GM21447 (cell line): Measurements from ENCODE around the gene TMEM17.
A peak's percentile ranks its signal among the peaks of the same experiment; 100 is the strongest.
"Not testable (repeated sequence)": the region's sequence is repeated elsewhere in the genome, so short reads cannot be mapped to it uniquely, and the experiment has no call there.

Experiments used
- ATAC-seq: cut with Tn5 transposase; IDR thresholded peaks from one replicate; pipeline ENCODE4 v1.9.1; 2021; ENCODE audit not compliant: unreplicated experiment

TMEM17 gene, protein sequence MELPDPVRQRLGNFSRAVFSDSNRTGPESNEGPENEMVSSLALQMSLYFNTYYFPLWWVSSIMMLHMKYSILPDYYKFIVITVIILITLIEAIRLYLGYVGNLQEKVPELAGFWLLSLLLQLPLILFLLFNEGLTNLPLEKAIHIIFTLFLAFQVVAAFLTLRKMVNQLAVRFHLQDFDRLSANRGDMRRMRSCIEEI

DNA sequence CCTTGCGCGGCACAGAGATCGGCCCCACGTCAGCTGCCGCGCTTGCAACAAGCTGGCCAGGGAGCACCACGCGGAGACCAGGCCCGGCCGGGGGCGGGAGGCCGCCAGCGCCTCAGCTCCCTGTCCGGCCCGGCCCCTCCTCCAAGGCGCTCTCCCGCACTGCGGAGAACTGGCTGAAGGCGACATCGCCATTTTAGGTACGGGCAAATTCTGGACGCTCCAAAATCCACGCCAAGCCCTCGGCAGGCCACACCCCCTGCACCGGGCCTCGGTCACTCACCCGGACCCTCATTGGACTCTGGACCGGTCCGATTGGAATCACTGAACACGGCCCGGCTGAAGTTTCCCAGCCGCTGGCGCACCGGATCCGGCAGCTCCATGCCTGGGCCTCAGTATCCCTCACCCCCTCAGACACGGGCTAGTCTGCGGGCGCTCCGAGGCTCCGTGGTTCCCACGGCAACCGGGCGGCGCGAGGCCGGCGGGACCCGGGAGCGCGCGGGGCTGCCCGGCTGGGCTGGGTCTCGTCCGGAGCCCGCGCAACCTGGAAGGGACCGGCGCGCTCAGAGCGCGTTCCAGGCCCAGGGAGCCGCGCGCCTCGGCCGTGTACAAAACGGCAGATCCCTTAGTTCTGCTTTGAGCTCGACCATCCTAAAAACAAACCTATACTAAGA is at the start of gene TMEM17:
Gene TMEM17, minus strand, starts transcription at position 446 of the 671 bp plus-strand sequence. Its CDS starts 66 bp downstream, at position 380.
- peak; percentile 75 for ATAC-seq

DNA sequence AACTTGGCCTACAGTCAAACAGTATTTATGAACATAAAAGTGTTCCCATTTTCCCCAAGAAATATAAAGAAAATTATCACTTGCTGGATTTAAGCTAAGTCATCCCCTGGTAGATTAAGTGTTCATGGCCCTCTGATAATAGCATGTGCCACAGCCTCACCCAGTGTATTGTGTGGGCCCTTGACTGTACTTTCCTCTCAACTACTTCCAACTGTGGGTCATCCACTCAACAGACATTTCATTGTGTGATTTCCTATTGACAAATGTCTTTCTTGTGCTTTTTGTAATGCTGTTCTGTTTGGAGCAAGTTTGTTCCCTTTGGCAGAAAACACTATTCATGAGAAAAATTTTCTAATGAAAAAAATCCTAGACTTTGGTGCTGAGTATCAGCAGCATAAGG is 48.4 kb upstream of the TMEM17 start:
- ATAC-seq = no peak

DNA sequence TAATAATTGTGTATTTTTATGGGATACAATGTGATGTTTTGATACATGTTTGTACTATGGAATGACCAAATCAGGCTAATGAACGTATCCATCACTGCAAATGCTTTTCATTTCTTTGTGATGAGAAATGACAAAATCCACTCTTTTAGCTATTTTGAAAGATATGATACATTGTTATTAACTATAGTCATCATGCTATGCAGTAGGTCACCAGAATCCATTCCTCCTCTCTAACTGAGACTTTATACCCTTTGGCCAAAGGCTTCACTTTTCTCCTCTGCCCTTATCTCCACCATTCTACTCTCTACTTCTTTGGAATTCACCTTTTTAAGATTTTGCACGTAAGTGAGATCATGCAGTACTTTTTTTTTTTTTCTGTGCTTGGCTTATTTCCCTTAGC is 44.5 kb upstream of the TMEM17 start:
- ATAC-seq = no peak

DNA sequence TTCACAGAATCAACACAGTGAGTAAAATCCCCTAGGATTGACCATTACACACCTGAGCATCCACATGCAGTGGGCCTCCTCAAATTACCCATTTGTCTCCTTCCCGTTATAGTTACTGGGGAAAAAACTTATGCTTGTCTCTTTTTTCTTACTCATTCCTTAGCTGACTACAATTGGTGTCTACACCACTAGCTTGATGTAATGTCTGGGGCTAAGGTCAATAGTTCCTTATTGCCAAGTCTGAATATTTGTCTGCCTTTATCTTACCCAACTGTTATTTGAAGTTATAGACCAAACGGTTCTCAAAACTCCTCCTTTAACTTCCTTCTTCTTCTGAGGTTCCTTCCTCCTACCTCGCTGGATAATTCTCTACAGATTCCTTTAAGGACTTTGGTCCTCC is 41.9 kb upstream of the TMEM17 start:
- ATAC-seq = no peak

DNA sequence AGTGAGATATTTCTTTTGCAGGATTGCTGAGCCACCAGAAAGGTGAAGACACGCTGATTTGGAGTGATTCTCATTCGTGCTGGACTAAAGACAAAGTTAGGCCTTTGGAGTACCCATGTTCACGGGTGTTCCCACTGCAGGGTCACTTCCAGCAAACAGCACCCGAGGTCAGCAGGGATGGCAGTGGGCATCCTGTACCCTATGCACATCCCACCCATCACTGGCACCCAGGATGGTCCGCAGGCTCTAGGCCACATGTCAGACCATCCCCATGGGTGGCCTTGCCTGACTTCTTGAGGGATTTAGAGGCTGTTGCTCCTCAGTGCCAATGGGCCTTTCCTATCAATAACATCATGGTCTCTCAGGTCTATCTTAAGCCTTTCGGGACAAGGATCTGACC is 39.3 kb upstream of the TMEM17 start:
- ATAC-seq = no peak

DNA sequence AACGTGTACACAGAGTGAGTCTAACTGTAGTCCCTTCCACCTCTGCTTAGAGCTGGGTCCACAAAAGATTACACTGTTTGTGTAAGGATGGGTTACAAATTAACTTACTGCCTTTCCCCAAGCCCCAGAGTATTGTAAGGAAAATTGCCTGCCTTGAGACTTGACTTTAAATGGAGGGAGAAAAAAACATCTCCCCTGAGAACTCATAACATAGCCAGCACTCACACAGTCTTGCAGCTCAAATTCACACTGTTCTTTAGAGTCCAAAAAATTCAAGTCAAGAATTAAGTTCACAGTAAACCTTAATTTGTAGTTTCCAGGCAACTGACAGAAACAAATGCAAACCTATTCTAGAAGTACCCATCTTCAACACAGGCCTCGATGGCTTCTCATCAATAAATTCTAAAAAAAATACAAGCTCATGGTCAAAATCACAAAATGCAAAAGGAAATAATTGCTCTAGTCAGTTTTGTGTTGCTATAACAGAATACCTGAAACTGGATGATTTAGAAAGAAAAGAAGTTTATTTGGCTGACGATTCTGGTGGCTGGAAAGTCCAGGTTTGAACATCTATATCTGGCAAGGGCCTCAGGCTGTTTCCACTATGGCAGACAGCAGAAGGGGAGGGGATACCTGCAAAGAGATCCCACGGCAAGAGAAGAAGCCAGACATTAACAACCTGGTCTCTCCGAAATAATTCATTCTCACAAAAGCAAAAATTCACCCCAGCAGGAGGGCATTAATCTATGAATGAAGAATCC is 34.6 kb upstream of the TMEM17 start:
- ATAC-seq = no peak

DNA sequence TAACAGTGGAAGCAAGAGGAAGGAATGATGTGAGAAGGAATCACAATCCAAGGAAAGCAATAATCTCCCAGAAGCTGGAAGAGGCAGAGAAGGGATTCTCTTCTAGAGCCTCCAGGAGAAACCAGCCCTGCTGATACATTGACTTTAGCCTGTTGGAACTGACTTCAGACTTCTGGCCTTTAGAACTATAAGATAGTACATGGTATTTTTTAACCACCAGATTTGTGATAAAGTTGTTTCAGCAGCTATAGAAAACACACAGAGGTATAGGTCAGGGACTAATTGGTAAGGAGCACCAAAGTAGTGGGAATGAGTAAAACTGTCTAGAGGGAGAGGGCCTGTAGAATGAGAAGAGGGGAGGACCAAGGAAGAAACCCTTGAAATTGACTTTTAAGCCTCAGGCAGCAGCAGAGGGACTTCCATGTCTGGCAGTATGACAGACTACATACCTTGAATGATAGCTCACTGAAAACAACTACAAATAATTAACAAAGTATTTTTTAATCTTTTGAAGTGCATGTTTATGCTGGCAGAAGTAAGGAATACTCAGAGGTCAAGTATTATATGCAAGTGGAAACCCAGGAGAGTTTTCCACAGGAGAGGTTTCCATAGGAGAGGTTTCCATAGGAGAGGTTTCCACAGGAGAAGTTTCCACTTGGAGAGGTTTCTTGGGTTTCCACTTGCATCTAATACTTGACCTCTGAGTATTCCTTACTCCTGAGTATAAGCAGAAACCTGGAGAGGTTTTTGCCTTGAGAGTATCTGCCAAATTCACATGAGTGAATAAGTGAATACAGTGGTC is 33.8 kb upstream of the TMEM17 start:
- no peak for ATAC-seq

DNA sequence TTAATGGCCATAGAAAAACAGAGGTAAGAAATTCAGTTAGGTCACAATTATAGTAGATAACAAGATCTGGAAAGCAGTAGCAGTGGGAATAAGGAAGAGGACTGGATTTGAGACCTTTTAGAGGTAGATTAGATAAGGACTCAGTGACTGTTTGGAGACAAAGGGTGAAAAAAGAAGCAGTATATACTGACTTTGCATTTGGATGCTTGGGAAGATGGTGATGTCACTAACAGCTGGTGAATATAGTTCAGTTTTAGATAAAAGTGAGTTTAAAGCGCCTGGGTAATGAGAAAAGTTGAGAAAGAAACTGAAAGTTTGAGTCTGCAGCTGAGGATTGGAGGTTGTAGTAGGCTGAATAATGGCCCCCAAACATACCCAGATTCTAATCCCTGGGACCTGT is 32.8 kb upstream of the TMEM17 start:
- ATAC-seq = no peak

DNA sequence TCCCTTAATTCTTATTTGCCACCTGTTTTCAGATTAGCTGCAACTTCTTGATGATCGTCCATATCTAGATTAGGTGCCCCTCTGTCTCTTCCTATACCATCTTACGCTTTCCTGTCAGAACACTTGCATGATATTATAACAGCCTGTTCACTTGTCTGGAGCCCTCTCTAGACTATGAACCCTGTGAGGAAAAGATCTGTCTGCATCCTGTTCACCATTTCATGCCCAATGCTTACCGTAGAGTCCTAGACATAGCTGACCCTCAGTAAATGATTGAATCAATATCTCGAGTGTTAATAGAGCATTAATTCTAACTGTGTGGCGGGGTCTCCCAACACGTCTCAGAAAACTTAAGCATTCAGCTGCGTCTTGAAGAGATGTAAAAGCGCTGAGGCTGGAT is 31.8 kb upstream of the TMEM17 start:
- no peak for ATAC-seq

DNA sequence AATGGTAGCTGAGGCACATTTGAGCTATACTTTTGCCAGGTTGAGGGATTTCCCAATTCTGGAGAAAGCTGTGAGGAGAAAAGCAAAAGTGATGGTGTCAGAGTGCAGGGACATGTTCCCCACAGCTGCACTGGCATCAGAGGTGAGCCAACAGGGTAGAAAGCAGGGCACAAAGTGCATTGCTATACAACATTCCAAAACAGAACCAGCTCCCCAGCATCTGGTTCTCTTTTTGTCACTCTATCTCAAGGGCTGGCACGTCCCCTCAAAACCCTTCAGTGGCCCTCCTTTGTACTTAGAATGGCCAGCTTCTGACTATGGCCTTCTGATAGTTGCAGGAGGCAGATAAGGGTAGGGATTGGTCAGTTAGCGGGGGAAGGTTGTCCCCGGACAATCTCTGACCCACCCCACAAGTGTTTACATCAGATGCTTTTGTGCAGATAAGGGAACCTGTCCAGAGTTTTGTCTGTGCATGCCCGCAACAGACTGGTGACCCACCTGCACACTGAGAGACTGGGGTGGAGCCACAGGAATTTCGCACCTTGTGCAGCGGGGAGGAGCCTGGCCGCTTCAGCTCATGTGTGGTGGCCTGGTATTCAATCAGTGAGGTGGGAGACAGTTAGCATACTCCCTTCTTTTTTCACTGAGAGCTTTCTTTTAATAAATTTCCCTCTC is 31.0 kb upstream of the TMEM17 start:
- no peak for ATAC-seq

DNA sequence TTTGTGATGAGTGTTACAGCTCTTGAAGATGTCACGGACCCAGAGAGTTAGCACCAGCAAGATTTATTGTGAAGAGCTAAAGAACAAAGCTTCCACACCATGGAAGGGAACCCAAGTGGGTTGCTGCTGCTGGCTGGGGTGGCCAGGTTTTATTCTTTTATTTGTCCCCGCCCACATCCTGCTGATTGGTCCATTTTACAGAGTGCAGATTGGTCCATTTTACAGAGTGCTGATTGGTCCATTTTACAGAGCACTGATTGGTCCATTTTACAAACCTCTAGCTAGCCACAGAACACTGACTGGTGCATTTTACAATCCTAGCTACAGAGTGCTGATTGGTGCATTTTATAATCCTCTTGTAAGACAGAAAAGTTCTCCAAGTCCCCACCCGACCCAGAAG is 29.5 kb upstream of the TMEM17 start:
- not testable (repeated sequence) for ATAC-seq

DNA sequence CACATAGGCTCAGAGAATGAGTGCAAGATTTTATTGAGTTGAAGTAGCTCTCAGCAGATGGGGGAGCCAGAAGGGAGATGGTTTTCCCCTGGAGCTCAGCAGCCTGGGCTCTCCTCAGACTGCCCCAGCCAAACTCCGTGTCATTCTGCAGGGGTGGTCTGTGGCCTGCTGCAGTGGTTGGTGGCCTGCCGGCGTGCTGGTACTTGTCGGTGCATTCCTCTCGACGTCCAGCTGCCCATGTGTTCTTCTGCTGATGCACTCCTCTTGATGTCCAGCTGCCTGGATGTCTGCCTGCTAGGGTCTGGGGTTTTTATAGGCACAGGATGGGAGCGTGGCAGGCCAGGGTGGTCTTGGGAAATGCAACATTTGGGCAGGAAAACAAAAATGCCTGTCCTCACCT is 25.6 kb upstream of the TMEM17 start:
- ATAC-seq = no peak

DNA sequence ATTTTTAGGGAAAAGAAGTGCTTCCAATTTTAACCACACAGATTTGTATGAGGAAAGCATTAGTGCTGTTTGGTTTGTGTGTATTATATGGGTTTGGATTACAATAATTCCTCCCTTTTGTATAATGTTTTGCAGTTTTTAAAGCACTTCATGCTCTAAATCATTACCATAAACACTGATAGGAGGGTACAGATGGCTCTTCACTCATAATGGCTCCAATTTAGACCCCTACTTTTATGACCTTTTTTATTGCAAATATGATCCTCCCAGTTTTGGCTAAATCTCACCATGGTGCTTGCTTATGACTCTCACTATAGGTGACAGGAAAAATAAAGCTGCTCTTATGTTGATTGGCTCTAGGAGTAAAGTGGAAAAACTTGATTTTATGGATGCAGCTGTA is 23.8 kb upstream of the TMEM17 start:
- no peak for ATAC-seq

DNA sequence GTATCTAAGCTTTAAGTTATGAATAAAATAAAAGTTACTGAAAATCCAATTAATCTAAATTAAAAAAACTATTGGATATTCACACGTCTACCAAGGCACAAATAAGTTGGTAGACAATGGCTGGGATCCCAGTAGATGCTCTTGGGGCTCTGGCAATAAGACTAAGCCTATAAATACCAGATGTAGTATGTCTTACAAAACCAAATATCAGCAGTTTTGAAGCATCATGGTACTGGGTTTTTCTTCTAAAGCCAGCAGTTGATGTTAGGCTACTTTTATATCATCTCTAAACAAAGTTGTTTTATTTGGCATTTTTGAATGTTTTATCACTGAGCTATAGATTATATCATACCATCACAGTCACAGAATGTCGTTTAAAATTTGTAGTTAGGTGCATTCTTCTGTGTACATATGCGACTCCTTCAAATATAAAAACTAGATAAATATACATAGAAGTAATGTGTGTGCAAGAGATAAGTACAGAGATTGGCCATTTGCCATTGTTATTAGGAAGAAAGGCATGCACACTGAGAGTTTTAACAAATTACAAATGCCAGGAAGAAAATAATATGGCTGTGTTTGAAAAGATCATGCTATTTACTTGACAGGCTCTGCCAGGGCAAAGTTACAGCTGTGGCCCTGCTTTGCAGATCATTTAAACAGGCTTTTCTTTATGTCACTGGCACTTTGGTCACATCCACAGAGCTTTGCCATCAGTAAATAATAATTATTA is 21.6 kb upstream of the TMEM17 start:
- ATAC-seq = no peak

DNA sequence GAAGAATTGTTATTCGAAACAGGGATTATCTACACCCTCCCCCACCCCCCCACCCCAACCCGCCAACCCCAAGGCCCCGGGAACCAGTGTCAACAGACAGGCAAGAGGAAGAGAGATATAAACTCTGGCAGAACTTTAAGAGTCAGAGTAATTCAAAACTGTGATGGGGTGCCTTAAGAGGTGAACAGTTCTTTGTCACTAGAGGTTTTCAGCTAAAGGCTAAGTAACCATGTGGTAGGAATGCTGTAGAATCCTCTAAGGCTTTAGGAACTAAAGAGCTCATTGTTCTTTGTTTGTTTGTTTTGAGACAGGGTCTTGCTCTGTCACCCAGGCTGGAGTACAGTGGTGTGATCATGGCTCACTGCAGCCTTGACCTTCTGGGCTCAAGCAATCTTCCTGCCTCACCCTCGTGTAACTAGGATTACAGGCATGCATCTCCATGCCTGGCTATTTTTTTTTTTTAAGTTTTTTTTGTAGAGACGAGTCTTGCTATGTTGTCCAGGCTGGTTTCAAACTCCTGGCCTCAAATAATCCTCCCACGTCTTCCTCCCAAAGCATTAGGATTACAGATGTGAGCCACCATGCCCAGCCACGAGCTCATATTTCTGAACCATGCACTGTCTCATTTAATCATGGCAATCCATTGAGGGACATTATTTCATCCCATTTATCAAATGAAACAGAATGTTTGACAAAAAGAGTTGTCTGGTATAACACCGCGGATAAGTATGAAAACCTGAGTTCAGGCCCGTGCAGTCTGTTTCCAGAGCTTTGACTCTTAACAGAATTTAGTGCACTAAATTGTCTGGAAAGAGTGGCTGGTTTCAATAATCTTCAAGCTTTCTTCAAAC is 20.8 kb upstream of the TMEM17 start:
- ATAC-seq = no peak

DNA sequence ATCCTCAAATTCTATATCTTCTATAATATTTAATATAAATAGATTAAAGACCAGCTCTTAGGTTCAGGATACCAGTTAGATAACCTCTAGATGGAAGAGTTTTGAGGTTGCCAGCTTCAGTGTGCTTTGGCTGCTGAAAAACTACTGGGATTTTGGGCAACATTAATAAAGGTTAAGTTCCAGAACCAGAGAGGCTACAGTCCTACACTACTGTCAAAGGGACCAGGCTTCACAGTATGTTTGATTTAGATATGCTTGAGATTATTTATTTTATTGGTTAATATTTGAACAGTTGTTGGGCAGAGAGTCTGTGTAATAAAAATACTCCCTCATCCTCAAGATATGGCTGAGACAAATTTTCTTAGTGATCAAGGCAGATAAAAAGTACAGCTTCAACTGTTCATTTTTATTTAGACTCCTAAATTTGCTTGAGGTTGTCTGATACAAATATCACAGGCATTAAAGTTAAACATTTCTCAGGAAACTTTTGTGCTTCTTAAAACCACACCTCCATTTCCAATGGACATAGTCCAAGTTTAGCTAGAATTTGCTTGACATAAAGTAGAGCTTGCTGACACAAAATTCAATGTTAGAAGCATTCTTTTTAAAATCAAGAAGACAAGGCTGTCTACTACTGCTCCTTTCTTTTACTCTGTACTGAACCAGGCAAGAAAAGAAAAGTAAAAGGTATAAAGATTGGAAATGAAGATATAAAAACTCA is 19.7 kb upstream of the TMEM17 start:
- no peak for ATAC-seq

DNA sequence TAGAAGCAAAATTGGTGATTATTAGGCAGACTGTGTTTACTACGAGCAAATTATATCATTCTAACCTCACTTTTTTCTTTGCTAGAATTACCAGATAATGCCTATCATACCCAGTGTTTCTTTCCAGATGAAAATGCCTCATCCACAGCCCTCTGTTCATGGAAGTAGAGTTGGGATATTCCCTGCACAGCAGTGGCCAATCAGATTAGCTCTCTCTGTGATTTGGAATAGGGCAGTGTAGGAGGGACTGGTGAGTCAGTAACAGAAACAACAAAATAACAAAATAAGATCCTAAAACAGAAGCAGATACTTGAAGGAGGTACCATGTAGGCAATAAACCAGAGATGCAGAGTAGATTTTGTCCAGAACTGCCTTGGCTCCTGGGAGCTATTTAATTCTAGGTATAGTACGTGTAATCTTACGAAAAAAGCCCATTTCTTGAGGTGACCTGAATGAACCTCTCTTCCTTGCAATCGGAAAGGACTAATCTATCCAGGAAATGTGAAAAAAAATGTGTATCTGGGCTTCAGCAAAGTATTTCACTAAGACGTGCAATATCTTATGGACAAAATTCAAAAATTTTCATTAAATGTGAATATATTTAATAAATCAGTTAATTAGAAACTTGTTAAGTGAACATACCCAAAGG is 18.4 kb upstream of the TMEM17 start:
- ATAC-seq = no peak

DNA sequence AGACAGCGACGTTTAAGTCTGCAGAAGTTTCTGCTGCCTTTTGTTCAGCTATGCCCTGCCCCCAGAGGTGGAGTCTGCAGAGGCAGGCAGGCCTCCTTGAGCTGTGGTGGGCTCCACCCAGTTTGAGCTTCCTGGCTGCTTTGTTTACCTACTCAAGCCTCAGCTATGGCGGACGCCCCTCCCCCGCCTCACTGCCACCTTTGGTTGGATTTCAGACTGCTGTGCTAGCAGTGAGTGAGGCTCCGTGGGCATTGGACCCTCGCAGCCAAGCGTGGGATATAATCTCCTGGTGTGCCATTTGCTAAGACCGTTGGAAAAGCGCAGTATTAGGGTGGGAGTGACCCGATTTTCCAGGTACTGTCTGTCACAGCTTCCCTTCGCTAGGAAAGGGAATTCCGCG is 15.1 kb upstream of the TMEM17 start:
- ATAC-seq = not testable (repeated sequence)
